Calu3 (cell line): ENCODE data around the gene CAMKMT. TPM values are rescaled to one million over a fixed set of nuclear protein-coding genes. Genes with fewer than 3 reads are reported as not detected.

Experiments
- BruUV-seq: library from RNA; stranded (reverse); fragments of 400-500 nt; replicated peaks from 2 replicates; lab custom pipeline; 2021; lab: Mats Ljungman, UMichigan
- CTCF ChIA-PET: fragments of 300-600 bp; sonication (Branson Sonifier 250); formaldehyde crosslinking; loops from one replicate; lab custom pipeline; 2022; ENCODE audit warnings: antibody characterized with exemption; lab: Charles Lee
- DNase-seq: peaks from one replicate; pipeline ENCODE4 v3.0.0; 2022
- H3K27ac Mint-ChIP-seq: one replicate; pipeline ENCODE4 v1.8.0; 2022; ENCODE audit warnings: mixed read lengths; ENCODE audit not compliant: unreplicated experiment
- H3K27me3 Mint-ChIP-seq: one replicate; pipeline ENCODE4 v1.8.0; 2022; ENCODE audit warnings: mixed read lengths; ENCODE audit not compliant: unreplicated experiment
- H3K36me3 Mint-ChIP-seq: one replicate; pipeline ENCODE4 v1.8.0; 2022; ENCODE audit warnings: mild to moderate bottlenecking, moderate library complexity, mixed read lengths; ENCODE audit not compliant: insufficient read depth, unreplicated experiment
- H3K4me1 Mint-ChIP-seq: one replicate; pipeline ENCODE4 v1.8.0; 2022; ENCODE audit warnings: mild to moderate bottlenecking, low read depth, mixed read lengths; ENCODE audit not compliant: unreplicated experiment
- H3K4me3 Mint-ChIP-seq: one replicate; pipeline ENCODE4 v1.8.0; 2022; ENCODE audit warnings: mild to moderate bottlenecking, low read depth, moderate library complexity, mixed read lengths; ENCODE audit not compliant: unreplicated experiment
- H3K9me3 Mint-ChIP-seq: one replicate; pipeline ENCODE4 v1.8.0; 2022; ENCODE audit warnings: low read depth, mixed read lengths; ENCODE audit not compliant: unreplicated experiment
- intact Hi-C: fragments of 100-400 bp; cut with micrococcal nuclease; formaldehyde crosslinking; loops from one replicate; pipeline ENCODE4 v1.10.0; 2022; ENCODE audit not compliant: unreplicated experiment
- total RNA-seq: library from RNA; stranded (reverse); gene quantifications from 2 replicates; pipeline ENCODE4 v1.2.3, GENCODE V29; 2022
- TF ChIP-seq, protein P1 (sequence below): fragments of 200-600 bp; IDR thresholded peaks from one replicate; pipeline ENCODE4 v1.8.0; 2022; ENCODE audit warnings: antibody characterized with exemption; ENCODE audit not compliant: unreplicated experiment

CAMKMT gene
- total RNA-seq, 1 experiment from 2014 or later = 20.6 TPM

DNA sequence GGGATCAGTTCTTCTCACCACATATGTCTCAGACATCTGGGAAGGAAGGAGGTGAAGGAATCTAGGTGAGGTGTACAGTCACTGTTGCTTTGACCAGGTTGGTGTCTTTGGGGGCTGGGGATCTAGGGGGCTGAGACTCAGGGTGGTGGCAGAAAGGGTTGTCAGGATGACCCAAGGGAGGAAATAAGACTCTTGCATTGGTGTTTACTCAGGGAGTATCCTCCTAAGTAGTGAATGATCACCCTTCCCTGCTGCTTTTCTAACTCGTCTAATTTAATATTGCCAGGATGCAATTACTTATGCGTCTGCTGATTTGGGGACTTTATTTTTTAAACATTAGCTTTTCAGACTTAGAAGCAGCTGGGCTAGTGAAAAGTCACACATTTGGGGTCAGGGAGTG is 451.9 kb downstream of the CAMKMT start:
- Mint-ChIP-seq H3K4me3 (no peak overlapping the region), H3K27ac (no peak overlapping the region), H3K36me3 (no peaks in the 10 kb centered on the region), H3K9me3 (no peaks in the 10 kb centered on the region), H3K4me1 (no peaks in the 10 kb centered on the region), H3K27me3 (peaks cover 100% of the 10 kb centered on the region)
- TF ChIP-seq, protein P1, sequence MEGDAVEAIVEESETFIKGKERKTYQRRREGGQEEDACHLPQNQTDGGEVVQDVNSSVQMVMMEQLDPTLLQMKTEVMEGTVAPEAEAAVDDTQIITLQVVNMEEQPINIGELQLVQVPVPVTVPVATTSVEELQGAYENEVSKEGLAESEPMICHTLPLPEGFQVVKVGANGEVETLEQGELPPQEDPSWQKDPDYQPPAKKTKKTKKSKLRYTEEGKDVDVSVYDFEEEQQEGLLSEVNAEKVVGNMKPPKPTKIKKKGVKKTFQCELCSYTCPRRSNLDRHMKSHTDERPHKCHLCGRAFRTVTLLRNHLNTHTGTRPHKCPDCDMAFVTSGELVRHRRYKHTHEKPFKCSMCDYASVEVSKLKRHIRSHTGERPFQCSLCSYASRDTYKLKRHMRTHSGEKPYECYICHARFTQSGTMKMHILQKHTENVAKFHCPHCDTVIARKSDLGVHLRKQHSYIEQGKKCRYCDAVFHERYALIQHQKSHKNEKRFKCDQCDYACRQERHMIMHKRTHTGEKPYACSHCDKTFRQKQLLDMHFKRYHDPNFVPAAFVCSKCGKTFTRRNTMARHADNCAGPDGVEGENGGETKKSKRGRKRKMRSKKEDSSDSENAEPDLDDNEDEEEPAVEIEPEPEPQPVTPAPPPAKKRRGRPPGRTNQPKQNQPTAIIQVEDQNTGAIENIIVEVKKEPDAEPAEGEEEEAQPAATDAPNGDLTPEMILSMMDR = no peak
- intact Hi-C loops = no loop called here
- DNase-seq = no peak
- CTCF ChIA-PET = no interaction called here
- BruUV-seq = no TSS peak

DNA sequence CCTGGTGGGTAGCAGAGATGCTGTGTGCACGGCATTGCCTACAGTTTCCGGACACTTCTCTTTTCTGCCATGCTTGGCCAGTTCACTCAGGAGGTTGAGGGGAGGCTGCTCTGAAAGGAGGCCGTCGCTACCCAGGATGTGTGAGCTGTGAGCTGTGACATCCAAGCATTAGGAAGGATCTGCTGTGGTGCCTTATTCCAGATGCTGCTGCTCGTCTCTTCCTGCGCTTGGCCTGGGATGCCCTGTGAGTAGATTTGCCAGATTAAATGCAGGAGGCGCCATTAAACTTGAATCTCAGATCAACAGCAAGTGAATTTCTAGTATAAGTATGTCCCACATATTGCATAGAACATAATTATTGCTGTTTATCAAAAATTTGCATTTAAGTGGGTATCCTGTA is 455.5 kb downstream of the CAMKMT start:
- no TSS peak for BruUV-seq
- Mint-ChIP-seq H3K4me1 (no peaks in the 10 kb centered on the region), H3K27me3 (peaks cover 88% of the 10 kb centered on the region), H3K36me3 (no peaks in the 10 kb centered on the region), H3K27ac (no peak overlapping the region), H3K4me3 (no peak overlapping the region), H3K9me3 (no peaks in the 10 kb centered on the region)
- TF ChIP-seq, protein P1 = no peak
- intact Hi-C loops = no loop called here
- CTCF ChIA-PET = no interaction called here
- no peak for DNase-seq

DNA sequence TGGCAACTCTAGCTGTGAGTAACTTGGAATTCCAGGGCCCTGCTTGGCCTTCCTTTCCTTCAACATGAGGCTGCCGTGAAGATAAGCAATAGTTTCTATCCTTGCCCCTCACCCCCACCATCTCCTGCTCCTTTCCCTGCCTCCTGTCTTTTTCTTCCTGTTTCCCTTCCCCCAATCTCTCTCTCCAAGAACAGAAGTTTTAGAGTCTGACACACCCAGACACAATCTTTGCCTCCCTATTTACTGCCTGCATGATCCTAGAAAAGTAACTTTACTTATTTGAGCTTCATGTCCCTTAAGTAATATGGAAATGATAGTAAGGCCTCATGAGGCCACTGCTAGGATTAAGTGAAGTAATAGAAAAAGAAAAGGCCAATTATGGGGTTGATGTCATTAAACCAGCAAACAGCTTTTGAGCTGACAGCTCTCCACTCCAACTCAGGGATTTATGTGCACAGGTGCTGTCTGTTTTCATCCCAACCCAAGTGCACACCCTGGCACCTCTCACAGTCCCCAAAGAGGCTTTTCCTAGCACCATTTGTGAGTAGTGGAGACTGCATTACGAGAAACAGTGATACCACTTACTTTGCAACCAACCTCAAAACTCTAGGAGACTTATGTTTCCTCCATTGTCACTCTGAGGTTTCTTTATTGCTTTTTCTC is 456.1 kb downstream of the CAMKMT start:
- Mint-ChIP-seq H3K27me3 (peaks cover 88% of the 10 kb centered on the region), H3K36me3 (no peaks in the 10 kb centered on the region), H3K9me3 (no peaks in the 10 kb centered on the region), H3K27ac (no peak overlapping the region), H3K4me1 (no peaks in the 10 kb centered on the region), H3K4me3 (no peak overlapping the region)
- CTCF ChIA-PET = interaction anchor here (0.5 kb wide), 1 partner anchor 18 kb away, joined by 5 read pairs; no protein-coding TSS in a partner anchor
- DNase-seq = no peak
- TF ChIP-seq, protein P1 = no peak
- intact Hi-C loops = no loop called here
- BruUV-seq = no TSS peak

DNA sequence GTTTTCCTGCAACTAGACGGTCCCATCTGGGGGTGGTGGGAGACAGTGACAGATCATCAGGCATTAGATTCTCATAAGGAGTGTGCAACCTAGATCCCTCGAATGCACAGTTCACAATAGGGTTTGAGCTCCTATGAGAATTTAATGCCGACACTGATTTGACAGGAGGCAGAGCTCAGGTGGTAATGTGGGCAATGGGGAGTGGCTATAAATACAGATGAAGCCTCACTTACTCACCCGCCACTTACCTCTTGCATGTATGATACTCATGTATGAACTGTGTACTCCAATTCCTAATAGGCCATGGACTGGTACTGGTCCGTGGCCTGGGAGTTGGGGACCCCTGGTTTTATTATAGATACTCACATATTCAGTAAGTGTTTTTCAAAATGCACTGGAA is 457.3 kb downstream of the CAMKMT start:
- H3K9me3 Mint-ChIP-seq = no peaks in the 10 kb centered on the region
- H3K36me3 Mint-ChIP-seq = no peaks in the 10 kb centered on the region
- DNase-seq = no peak
- CTCF ChIA-PET = no interaction called here
- no peak overlapping the region for H3K27ac Mint-ChIP-seq
- TF ChIP-seq, protein P1 = no peak
- intact Hi-C loops = no loop called here
- BruUV-seq = no TSS peak
- H3K27me3 Mint-ChIP-seq = peaks cover 76% of the 10 kb centered on the region
- no peaks in the 10 kb centered on the region for H3K4me1 Mint-ChIP-seq
- H3K4me3 Mint-ChIP-seq = no peak overlapping the region
